ENCODE measurements around the gene ZNF516. TPM values are rescaled to one million over a fixed set of nuclear protein-coding genes. Genes with fewer than 3 reads are reported as not detected.

The ZNF516 gene
- total and polyA plus RNA-seq, 2 of the 13 experiments (the other 11 are each of a cell fraction or from before 2014, with no cell fraction given) = 16.6 to 18.7 TPM

- peak; percentile 84; the same call in 1 of the 2 replicates for TF ChIP-seq HIC2 (CRISPR knock-in tag; IDR thresholded peaks at IDR 0.05; ENCODE audit: low read depth)
- TF ChIP-seq ZBTB4 (CRISPR knock-in tag; IDR thresholded peaks at IDR 0.05; ENCODE audit: borderline replicate concordance) = no peak
- TF ChIP-seq ZFP1 (CRISPR knock-in tag; IDR thresholded peaks at IDR 0.05) = no peak
- TF ChIP-seq NBN (conservative IDR thresholded peaks at IDR 0.05) = no peak
- TF ChIP-seq TEAD2 (CRISPR knock-in tag; IDR thresholded peaks at IDR 0.05) = no peak
- no peak; the same call in 1 of the 2 replicates for TF ChIP-seq ZNF607 (CRISPR knock-in tag; IDR thresholded peaks at IDR 0.05; ENCODE audit: borderline replicate concordance)
- 0 out of 2 replicates have a peak, but pooled peaks have one; percentile 18 for TF ChIP-seq IRF2 (CRISPR knock-in tag; IDR thresholded peaks at IDR 0.05)
- no peak for TF ChIP-seq ZFP90 (CRISPR knock-in tag; IDR thresholded peaks at IDR 0.05; ENCODE audit: borderline replicate concordance)
- no peak for TF ChIP-seq PHF21A (CRISPR knock-in tag; IDR thresholded peaks at IDR 0.05)
- TF ChIP-seq TAF15 (IDR thresholded peaks at IDR 0.05; ENCODE audit: low read depth, low read length, poor library complexity, severe bottlenecking) = no peak
- no peak for TF ChIP-seq ZNF280D (CRISPR knock-in tag; IDR thresholded peaks at IDR 0.05)
- TF ChIP-seq SRSF4 (IDR thresholded peaks at IDR 0.05; ENCODE audit: low read depth, low read length, poor library complexity, severe bottlenecking) = no peak
- no peak for TF ChIP-seq ZNF530 (CRISPR knock-in tag; IDR thresholded peaks at IDR 0.05; ENCODE audit: low read depth)
- no peak for TF ChIP-seq FOXM1 (CRISPR knock-in tag; IDR thresholded peaks at IDR 0.05)
- no peak for TF ChIP-seq EEA1 (CRISPR knock-in tag; IDR thresholded peaks at IDR 0.05; ENCODE audit: borderline replicate concordance)
- no peak for TF ChIP-seq KDM6A (CRISPR knock-in tag; IDR thresholded peaks at IDR 0.05; ENCODE audit: low read depth)
- TF ChIP-seq CREM (IDR thresholded peaks at IDR 0.05) = no peak
- no peak for TF ChIP-seq CREM (CRISPR knock-in tag; IDR thresholded peaks at IDR 0.05)
- no peak for TF ChIP-seq ATF7 (IDR thresholded peaks at IDR 0.05)
- TF ChIP-seq ATF7 (CRISPR knock-in tag; IDR thresholded peaks at IDR 0.05) = no peak
- TF ChIP-seq MYPOP (CRISPR knock-in tag; IDR thresholded peaks at IDR 0.05) = no peak; the same call in 1 of the 2 replicates
- no peak for TF ChIP-seq SNAI1 (CRISPR knock-in tag; IDR thresholded peaks at IDR 0.05; ENCODE audit: borderline replicate concordance)
Measured at GRCh38 chr18:76348267-76349066, 146.6 kb downstream of the ZNF516 start (continued).
